Measurements from ENCODE around the gene TNFRSF6B.

The TNFRSF6B gene

DNA sequence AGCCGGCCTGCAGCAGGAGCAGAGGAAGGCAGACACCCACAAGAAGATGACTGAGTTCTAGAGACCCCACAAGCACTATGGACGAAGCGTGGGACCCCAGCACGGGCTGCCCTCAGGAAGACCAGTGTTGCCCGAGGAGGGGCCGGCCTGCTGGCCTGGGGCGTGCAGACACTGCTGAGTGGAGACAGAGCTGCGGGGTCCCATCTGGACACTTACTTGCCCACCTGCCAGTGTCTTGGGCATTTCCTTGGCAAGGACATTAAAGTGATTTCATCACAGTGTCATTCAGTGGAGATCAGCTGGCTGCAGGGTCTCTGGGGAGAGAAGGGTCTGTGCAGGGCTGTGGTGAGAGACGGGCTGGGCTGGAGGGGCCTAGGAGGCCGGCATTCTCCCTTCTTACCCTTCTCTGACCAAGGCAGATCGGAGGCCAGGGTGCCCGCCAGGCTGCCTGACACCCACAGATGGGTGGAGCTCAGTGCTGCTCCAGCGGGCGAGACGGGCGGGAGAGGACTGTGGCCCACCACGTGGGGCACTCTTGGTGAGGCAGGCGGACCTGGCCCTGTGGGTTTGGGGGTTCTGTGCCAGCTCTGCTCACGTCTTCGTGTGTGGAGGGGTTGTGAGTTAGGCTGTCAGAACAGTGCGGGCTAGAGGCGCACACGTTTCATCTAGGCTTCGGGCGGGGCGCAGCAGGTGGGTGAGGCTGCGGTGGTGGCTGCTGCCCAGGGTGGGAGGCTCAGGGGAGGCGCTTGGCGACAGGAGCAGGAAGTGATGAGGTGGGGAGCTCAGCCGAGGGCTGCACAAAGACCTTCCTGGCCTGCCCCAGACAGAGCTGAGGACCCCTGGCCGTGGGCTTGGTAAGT, 39.6 kb downstream of the TNFRSF6B start, which contains the start of gene LIME1:
TSS of gene LIME1 (plus strand) at position 806 of the 860 bp plus-strand sequence. CDS start 886 bp downstream, outside the sequence.
- DNase-seq (ENCODE audit: low read depth in 2 of 3, low spot score in 2 of 3): no peak

DNA sequence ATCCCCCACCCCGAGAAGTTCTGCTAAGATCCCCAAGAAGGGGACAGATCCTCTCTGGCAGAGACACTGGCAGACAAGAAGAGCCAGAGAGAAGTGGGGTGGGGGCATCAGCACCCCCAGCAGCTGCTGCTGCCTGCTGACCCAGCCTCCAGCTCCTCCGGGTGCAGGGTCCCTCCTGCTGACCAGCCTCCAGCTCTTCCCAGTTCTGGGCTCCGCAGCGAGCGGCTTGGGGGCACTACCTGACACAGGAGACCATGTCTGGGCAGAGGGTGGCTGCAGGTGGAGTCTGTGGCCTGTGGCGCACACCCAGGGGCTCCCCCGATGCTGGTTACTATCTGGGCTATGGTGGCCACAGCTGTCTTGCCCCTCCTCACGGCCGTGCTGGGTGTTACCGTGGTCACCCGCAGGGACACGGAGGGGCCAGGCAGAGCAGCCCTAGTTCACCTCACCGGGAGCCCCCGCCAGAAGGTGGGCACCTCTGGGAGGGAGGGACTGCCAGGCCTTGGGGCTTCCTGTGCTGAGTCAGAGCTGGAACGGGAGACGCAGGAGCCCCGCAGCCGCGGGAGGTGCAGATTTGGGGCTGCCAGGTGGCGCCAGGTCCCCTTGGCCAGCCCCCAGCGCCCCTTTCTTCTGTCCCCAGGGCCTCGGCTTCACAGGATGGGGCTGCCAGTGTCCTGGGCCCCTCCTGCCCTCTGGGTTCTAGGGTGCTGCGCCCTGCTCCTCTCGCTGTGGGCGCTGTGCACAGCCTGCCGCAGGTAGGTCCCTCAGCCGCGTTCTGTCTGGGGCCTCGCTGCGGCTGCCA, 40.6 kb downstream of the TNFRSF6B start:
- no peak for DNase-seq (ENCODE audit: low read depth in 2 of 3, low spot score in 2 of 3)

DNA sequence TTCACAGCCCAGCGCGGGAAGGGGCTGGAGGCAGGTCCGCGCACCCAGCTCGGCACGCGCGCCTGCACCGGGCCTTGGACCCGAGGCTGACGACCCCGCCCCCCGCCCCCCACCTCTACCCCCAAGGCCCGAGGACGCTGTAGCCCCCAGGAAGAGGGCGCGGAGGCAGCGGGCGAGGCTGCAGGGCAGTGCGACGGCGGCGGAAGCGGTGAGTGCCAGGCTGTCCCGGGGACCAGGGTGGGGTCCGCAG, 41.2 kb downstream of the TNFRSF6B start:
- DNase-seq (ENCODE audit: low read depth in 2 of 3, low spot score in 2 of 3): no peak

DNA sequence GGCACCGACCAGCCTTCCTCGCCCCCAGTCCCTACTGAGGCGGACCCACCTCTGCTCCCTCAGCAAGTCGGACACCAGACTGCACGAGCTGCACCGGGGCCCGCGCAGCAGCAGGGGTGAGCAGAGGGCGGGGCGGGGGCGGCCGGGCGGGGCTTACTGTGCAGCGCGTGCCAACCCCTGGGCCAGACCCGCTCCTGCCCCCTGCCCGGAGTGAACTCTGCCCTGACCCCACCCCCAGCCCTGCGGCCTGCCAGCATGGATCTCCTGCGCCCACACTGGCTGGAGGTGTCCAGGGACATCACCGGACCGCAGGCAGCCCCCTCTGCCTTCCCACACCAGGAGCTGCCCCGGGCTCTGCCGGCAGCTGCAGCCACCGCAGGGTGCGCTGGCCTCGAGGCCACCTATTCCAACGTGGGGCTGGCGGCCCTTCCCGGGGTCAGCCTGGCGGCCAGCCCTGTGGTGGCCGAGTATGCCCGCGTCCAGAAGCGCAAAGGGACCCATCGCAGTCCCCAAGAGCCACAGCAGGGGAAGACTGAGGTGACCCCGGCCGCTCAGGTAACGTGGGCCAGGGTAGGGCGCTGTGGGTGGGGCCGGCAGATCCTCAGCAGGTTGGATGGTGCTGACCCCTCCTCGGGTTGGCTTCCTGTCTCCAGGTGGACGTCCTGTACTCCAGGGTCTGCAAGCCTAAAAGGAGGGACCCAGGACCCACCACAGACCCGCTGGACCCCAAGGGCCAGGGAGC, 41.7 kb downstream of the TNFRSF6B start:
- no peak for DNase-seq (ENCODE audit: low read depth in 2 of 3, low spot score in 2 of 3)

DNA sequence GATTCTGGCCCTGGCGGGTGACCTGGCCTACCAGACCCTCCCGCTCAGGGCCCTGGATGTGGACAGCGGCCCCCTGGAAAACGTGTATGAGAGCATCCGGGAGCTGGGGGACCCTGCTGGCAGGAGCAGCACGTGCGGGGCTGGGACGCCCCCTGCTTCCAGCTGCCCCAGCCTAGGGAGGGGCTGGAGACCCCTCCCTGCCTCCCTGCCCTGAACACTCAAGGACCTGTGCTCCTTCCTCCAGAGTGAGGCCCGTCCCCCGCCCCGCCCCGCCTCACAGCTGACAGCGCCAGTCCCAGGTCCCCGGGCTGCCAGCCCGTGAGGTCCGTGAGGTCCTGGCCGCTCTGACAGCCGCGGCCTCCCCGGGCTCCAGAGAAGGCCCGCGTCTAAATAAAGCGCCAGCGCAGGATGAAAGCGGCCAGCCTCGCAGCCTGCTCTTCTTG, 42.3 kb downstream of the TNFRSF6B start:
- DNase-seq (ENCODE audit: low read depth in 2 of 3, low spot score in 2 of 3): no peak

DNA sequence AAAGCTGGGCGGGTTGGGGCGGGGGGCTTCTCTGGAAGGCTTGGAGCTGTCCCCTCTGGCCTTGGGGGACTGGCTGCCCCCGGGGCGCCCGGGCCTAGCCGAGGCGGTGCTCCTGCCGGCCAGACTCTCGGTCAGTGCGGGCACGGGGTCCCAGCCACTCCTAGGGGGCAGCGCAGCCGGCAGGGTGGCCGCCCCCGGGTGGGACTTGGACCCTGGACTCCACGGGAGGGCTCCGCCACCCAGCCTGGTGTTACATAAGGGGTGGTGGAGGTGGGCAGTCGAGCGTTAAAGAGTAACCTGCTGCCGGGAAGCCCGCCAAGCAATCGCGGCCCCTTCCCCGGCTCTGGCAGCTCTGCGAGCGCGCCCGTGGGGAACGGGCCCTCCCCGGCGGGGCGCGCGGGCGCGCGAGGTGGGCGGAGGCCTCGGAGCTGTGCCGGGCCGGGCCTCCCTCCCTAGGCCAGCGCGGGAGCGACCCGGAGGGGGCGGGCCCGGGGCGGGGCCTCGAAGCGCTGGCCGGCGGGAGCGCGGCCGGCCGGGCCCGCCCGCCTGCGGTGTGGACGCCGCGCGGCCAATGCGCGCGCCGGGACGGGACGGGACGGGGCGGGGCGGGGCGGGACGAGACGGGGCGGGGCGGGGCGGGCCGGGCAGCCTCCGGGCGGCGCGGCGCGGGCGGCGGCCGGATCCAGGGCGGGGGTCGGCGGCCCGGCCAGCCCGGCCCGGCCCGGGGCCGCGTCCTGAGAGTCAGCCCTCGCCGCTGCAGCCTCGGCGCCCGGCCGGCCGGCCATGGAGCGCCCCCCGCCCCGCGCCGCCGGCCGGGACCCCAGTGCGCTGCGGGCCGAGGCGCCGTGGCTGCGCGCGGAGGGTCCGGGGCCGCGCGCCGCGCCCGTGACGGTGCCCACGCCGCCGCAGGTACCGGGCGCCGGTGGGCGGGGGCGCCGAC, 42.9 kb downstream of the TNFRSF6B start, which contains the start of gene SLC2A4RG:
TSS of gene SLC2A4RG (plus strand) at position 647 of the 940 bp plus-strand sequence. CDS start at position 784, 137 bp downstream.
- no peak for DNase-seq (ENCODE audit: low read depth in 2 of 3, low spot score in 2 of 3)

DNA sequence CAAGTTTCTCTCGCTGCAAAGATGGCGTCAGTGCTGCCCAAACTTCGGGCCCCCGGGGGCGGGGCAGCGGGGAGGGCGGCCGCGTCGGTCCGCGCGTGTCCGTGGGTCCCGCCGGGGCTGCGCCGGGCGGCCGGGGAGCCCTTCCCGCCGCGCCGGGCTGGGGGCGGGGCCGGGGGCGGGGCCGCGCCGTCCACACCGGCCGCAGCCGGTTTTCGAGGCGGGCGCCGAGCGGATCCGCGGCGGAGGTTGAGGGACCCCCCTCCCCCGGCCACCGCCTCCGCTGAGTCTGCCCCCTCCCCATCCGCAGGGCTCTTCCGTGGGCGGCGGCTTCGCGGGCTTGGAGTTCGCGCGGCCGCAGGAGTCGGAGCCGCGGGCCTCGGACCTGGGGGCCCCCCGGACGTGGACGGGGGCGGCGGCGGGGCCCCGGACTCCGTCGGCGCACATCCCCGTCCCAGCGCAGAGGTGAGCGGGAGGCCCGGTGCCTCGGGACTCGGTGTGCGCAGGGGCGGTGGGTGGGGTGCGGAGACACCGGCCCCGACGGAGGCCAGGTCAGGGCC, 43.7 kb downstream of the TNFRSF6B start:
- DNase-seq (ENCODE audit: low read depth in 2 of 3, low spot score in 2 of 3): no peak

DNA sequence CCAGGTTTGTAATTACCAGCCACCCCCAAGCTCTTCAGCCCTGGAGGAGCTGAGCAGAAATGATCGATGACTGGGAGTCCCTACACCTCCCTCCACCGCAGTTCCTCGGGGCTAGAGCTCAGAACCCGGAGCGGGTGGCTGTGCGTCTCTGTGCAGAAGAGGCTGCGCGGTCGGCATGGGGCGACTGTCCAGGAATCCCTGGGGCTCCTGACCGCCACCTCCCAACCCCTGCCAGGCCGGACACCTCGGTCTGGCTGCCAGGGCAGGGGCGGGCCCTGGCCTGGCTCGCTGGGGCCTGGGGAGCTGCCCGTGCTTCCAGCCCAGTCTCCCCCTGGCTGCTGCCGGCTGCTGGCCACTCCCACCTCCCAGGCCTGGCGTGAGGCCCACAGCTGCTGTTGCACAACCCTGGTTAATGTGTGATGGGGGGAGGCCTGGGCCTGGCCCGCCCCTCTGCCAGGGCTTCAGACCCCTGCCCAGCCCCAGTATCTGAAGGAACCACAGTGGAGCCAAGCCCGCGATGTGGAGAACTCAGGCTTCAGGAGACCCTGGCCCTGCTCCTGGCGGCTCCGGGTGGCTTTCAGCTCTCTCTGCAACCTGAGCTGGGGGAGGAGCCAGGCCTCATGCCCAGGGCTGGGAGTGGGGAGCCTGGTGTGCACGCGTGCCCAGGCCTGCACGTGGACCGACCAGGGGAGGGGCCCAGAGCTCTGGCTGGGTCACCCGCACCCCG, 44.3 kb downstream of the TNFRSF6B start:
- DNase-seq (ENCODE audit: low read depth in 2 of 3, low spot score in 2 of 3): no peak

DNA sequence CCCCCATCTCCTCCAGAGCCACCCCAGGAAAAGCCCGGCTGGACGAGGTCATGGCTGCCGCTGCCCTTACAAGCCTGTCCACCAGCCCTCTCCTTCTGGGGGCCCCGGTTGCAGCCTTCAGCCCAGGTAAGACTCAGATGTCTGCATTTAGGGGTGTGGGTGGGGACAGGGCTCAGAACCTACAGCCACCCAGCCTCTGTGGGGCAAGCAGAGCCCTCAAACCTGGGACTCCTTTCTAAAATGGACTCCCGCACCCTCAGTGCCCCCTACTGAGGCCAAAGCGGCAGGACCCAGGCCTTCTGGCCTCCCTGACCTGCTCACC, 44.9 kb downstream of the TNFRSF6B start:
- no peak for DNase-seq (ENCODE audit: low read depth in 2 of 3, low spot score in 2 of 3)

DNA sequence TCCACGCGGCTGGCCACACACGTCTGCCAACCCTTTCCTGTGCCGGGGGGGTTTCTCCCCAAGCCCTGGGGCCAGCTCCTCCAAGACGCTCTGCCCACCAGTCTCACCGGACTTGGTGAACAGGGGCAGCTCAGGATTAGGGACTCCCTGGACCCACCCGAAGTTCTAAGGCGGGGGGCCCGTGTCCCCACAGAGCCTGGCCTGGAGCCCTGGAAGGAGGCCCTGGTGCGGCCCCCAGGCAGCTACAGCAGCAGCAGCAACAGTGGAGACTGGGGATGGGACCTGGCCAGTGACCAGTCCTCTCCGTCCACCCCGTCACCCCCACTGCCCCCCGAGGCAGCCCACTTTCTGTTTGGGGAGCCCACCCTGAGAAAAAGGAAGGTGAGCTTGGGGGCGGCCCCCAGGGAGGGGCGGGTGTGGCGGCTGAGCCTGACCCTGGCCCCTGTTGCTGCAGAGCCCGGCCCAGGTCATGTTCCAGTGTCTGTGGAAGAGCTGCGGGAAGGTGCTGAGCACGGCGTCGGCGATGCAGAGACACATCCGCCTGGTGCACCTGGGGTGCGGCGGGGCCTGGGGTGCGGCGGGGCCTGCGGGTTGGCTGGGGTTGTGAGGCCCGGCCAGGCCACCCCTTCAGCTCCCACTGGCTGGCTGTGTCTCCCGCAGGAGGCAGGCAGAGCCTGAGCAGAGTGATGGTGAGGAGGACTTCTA, 45.4 kb downstream of the TNFRSF6B start:
- no peak for DNase-seq (ENCODE audit: low read depth in 2 of 3, low spot score in 2 of 3)

DNA sequence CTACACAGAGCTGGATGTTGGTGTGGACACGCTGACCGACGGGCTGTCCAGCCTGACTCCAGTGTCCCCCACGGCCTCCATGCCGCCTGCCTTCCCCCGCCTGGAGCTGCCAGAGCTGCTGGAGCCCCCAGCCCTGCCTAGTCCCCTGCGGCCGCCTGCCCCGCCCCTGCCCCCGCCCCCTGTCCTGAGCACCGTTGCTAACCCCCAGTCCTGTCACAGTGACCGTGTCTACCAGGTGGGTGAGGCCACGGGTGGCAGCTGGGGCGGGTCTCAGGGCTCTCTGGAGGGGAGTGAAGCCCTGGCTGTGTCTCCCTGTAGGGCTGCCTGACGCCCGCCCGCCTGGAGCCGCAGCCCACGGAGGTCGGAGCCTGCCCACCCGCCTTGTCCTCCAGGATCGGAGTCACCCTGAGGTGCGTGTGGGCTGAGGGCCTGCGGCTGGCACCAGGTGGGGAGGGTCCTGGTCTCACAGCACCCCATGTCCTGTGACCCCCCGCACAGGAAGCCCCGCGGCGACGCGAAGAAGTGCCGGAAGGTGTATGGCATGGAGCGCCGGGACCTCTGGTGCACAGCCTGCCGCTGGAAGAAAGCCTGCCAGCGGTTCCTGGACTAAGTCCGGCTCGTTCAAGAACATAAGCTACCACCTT, 46.1 kb downstream of the TNFRSF6B start:
- no peak for DNase-seq (ENCODE audit: low read depth in 2 of 3, low spot score in 2 of 3)

DNA sequence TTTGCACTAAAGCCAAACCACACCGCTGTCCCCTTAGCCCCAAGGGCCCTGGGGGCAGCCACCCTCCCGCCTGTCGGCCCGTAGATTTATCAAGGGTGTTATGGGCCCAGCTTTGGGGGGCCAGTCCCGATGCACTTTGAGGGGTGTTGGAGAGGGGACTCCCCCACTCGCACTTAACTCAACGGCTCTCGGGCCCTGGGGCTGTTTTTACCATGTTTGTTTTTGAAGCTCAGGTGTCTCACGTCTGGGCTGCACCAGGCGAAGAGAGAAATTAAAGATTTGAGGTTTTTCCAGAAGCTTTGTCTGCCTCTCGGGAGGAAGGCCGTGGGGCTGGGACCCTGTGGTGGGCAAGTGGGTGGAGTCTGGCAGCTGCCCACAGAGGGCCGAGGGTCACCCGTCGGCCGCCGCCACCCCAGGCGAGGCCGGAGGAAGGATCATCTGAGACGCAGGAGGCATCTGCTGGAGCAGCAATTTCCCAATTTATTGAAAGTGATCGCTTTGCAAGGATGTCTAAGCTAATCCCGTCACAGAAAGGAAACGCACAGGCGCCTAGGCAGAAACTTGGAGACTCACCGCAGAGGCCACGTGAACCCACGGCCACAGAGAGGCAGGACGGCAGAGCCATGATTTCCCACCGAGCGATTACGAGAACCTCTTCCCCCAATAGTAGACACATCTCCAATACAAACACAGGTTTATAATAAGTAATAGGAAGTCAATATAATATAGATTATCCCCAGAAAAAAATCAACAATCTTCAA, 46.9 kb downstream of the TNFRSF6B start:
- no peak for DNase-seq (ENCODE audit: low read depth in 2 of 3, low spot score in 2 of 3)

DNA sequence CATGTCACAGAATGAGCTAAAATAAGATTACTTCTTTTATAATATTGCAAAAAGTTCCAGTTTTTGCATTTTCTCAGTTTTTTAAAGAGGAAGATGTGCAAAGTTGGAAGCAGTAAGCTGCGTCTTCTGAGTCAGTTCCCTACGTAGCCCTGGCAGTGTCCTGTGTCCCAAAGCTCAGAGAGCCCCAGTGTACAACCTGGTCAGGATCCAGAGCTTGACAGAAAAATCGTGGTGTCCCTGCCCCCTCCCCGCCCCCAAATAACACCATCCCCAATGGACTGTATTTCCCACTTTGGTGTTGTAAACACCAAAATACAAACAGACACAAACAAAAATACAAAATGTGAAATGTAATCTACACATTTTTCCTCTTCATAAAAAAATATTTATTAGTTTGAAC, 47.7 kb downstream of the TNFRSF6B start:
- DNase-seq (ENCODE audit: low read depth in 2 of 3, low spot score in 2 of 3): no peak

DNA sequence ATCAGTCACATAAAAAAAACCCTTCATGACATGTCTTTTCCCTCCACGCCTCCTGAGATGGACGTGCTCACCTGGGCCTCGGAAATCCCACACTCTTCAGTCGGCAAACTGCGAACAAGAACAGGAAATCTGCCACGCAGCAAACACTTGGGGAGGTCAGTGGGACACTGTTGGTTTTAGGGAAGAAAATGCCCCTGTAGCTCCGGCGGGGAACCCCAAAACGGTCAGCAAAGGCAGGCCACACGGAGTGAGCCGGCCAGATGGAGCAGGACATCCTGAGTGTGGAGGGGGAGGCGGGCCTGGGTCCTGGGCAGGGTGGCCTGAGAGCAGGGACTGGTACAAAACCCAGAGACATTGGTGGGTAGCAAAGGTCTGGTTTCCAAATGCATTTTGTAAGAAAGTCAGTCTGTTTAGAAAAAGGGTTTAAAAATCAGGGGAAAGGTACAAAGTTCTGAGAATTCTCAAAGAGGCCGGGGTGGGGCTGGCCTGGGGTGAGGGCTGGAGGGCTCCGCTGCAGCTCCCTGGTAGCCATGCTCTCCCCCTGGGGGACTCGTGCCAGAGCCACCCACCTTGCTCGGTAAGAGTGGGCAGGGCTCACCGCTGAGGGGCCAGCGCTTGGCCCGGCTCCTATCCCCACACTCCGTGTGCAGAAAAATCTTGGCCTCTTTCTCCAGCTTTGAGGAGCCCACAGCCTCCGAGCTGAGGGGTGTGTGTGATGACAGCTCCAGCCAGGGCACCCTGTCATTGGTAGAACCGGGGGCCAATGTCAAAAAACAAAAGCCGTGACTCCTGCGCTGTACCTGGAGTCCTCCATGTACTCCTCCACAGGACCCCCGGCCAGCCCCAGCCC, 48.3 kb downstream of the TNFRSF6B start:
- no peak for DNase-seq (ENCODE audit: low read depth in 2 of 3, low spot score in 2 of 3)

DNA sequence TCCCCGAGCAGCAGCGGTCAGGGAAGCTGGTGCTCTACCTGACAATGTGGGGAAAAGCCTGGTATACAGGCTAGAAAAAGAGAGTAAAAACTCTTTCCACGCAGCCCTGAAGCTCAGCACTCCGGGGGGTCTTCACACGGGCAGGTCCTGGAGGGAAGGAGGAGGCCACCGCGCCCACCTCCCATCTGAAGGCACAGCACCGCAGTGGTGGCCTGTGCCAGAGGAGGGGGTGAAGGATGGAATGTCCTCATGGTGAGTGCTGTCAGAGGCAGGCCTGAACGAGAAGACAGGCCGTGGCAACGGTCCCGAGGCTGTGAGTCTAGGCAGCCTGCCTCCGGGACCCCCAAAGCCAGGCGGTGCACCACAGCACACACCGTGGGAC, 49.0 kb downstream of the TNFRSF6B start:
- no peak for DNase-seq (ENCODE audit: low read depth in 2 of 3, low spot score in 2 of 3)

DNA sequence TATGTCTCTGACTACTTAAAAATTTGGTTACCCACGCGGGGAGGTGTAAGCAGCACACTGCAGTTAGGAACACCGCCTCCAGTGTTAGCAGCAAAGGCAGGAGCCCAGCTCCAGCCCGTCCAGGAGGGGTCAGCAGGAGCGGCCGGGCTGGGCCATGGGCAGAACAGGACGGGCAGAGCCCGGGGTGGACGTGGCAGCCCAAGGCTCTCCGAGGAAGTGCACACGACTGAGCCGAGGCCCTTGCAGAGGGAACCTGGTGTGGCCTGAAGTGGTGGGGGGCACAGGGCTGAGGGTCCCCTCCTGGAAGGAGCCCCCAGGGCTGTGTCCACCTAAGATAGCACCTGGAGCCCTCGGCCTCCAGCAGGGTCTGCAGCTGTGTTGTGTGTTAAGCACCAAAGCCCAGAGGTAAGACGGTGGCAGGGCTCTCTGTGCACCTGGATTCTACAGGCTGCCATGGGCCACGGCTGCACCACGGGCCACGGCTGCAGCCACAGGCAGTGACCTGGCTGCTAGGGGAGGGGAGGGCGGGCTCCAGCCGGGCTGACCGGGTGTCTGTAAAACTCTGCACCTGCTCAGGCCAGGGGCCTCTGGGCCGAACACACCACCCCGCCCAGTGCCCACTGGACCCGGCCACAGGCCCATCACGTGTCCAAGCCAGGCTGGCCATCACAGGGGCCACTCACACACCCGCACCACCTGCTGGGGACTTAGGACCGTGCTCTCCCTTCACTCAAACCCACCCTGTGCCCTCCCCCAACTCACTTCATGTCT, 49.7 kb downstream of the TNFRSF6B start:
- no peak for DNase-seq (ENCODE audit: low read depth in 2 of 3, low spot score in 2 of 3)
